GM18858 (cell line): ENCODE measurements around the gene RHOT2.

Source experiments
- ATAC-seq: cut with Tn5 transposase; IDR thresholded peaks from one replicate; pipeline ENCODE4 v1.9.1; 2021; ENCODE audit not compliant: unreplicated experiment

Gene RHOT2

GRCh38 chr16:669666-670065, 1.7 kb downstream of the RHOT2 start:
- ATAC-seq: no peak

GRCh38 chr16:670485-671352, 2.8 kb downstream of the RHOT2 start:
- no peak for ATAC-seq

- ATAC-seq: no peak
Measured at GRCh38 chr16:671353-672131, 3.6 kb downstream of the RHOT2 start.

GRCh38 chr16:672371-672770, 4.4 kb downstream of the RHOT2 start:
- no peak for ATAC-seq

- ATAC-seq: no peak
Measured at GRCh38 chr16:672851-673250, 4.9 kb downstream of the RHOT2 start.

GRCh38 chr16:673399-673991, 5.6 kb downstream of the RHOT2 start:
- no peak for ATAC-seq

DNA sequence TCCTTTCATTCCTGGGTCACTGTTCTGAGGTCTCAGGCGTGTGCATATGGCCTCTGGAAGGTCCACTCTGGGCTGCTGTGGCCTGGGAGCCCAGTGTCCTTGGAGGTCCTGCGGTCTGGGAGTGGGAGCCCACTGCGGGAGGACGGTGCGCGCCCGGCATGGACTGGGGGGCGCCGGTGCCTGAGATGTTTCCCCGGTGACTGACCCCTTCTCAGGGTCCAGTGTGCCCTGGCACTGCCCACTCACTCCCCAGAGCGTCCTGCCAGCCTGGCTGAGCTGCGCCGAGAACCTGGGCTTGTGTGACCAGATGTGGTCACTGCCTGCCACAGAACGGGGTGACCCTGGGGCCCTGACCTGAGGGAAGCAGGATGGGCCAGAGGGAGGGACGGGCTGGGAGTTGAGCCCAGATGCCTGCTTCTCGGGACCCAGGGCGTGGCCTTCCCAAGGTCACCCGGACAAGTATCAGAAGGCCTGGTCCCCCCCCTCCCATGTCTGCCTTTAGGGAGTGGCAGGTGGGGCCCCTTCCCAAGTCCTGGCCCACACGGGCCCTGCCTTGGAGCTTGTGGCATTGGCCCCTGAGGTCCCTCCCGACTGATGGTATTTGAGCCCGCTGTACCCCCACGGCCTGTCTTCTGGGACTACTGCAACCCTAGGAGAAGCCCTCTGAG, 6.4 kb downstream of the RHOT2 start:
- no peak for ATAC-seq

DNA sequence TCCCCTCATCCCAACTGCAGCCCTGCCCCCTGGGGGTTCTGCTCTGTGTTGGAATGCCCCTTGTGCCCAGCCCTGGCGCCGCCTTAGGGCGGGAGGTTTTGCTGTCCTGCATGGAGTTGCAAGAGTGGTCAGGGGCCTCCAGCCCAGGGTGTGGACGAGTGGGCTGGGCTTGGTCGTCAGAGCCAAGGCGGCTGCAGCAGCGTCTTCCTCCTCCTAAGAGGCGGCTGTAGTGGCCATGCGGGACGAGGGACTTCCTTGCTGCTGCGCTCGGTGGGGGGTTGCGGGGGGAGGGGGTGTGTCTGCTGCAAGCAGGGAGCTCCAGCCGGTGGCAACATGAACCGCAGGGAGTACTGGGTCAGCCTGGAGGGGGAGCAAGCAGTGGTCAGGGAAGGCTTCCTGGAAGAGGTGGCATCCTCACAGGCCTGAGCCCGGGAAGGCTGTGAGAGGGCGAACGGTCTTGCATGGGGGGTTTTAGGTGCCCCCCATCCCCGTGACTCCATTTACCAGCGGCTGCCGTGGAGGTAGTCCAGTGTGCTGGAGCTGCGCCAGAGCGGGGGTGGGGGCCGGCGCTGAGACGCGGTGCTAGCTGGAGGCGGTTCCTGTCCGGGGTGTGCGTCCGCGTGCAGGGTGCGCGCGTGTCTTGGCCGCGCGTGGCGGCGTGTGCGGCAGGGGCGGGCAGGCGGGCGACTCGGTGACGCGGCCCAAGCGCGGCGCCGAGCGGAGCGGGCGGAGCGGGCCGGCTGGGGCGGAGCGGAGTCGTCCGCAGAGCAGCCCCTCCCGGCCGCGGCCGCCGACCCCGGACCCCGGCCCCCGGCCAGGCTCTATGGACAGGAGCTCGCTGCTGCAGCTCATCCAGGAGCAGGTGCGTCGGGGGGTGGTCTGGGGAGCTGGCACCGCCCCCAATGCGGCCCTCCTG, 7.3 kb downstream of the RHOT2 start, which contains the start of gene RHBDL1:
TSS of gene RHBDL1 (plus strand) at position 704 of the 916 bp plus-strand sequence. CDS start at position 824, 120 bp downstream.
- no peak for ATAC-seq

DNA sequence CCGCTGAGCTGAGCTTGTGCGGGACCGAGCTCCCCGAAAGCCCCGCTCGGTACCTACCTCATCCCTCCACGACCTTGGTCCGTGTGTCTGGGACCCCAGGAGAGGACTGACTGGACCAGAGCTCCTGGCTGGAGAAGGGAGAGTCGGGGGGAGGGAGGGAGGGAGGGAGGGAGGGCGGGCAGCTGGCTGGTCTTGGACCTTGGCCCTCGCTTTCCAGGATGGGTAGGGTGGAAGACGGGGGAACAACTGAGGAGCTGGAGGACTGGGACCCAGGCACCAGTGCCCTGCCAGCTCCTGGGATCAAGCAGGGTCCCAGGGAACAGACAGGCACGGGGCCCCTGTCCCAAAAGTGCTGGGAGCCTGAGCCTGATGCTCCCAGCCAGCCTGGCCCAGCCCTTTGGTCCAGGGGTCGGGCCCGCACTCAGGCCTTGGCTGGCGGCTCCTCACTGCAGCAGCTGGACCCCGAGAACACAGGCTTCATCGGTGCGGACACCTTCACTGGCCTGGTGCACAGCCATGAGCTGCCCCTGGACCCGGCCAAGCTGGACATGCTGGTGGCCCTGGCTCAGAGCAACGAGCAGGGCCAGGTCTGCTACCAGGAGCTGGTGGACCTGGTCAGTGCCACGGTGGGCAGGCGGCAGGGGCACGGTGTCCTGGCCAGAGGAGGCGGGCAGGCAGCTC, 8.1 kb downstream of the RHOT2 start:
- ATAC-seq: no peak

GRCh38 chr16:676565-676902, 8.6 kb downstream of the RHOT2 start:
- no peak for ATAC-seq

- no peak for ATAC-seq
Measured at GRCh38 chr16:676913-677312, 9.0 kb downstream of the RHOT2 start.

- ATAC-seq: no peak
Measured at GRCh38 chr16:677316-678190, 9.6 kb downstream of the RHOT2 start.

DNA sequence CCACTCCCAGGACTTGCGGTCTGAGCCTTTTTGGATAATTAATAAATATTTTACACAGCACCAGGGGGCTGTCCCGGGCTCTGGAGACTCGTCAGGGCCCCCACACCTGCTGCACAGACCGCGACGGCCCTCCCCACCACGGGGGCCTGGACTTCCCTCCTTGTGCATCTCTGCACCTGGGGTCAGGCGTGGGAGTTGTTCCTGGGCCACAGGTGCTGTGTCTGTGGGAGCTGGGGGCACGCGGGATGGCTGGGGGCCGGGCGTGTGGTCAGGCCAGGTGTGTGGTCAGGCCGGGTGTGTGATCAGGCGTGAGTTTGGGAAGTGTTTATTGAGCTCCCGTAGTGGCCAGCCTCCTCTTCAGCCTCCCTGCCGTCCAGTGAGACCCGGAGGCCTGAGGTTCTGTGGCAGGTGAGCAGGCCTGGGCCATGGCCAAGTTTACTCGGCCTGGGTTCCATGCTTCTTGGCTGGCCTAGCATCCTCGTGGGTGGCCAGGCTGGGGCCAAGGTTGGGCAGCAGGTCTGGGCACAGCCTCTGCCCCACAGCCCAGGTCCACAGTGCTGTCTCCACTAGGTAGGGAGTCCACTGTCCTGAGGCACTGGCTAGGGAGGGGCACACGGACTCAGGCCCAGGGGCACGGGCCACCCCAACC, 10.4 kb downstream of the RHOT2 start:
- ATAC-seq: no peak

DNA sequence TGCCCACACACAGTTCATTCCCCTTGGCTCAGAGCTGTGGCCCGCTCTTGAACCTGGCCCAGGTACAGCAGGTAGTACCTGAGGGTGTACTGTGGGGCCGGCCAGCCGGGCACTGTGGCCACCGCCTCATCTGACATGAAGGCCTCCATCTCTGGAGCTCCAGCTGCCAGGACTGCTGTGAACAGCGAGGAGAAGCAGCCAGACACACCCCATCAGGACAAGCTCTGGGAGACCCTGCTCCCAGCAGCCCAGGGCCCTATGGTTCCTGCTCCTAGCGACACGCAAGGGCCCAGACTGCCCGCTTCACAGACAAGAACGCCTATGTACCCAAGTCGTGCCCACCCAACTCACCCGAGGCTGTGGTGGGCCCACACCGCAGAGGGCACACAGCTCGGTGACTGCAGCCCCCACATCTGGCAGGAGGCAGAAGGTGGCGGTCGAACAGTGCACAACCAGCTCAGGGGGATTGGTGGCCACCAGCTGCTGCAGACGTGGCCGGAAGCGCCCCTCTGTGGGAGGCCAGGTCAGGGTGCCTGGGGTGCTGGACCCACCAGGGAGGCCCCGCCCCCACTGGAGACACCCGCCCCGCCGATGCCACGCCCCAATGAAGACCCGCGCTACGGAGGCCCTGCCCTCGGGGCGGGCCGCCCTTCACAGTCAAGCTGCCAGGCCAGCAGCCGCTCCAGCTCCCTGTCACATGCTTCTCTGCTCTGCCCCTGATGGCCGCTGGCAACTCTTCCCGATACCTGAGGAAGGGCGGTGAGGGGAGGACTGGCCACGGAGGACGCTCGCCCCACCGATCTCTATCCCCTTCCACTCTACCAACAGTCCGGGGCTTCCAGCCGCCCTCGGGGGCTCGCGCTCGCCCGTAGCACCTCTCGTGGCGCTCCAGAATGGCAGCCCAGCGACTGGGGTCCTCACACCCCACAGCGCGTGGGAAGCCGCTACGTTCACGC, 11.2 kb downstream of the RHOT2 start:
- ATAC-seq: no peak

- ATAC-seq: no peak
Measured at GRCh38 chr16:679814-680624, 12.1 kb downstream of the RHOT2 start, which contains the start of gene STUB1. Gene STUB1, plus strand, starts transcription at chr16:680410. Its CDS starts 116 bp downstream, at chr16:680526.

DNA sequence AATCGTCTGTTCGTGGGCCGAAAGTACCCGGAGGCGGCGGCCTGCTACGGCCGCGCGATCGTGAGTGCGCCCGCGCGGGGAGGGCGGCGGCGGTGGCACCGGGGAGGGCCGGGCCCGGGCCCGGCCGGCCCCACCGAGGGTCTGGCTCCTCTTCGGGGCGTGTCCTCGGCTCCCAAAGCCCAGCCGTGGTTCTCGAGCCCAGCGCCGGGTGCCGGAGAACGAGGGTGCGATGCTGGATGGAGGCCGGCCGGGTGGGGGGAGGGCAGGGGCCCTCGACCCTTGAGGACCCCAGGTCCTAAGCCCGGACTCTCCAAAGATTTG, 12.7 kb downstream of the RHOT2 start:
- ATAC-seq: no peak
